HepG2 (cell line): ENCODE results near the gene STRN4. TPM values are rescaled to one million over a fixed set of nuclear protein-coding genes. Genes with fewer than 3 reads are reported as not detected.

Source experiments
- ATAC-seq: fragments of 200-7000 bp; cut with Tn5 transposase; 3 replicates; pipeline ENCODE4 v1.9.1; 2020; ENCODE audit warnings: mild to moderate bottlenecking, moderate library complexity
- BruUV-seq: library from RNA; stranded (reverse); fragments of 400-500 nt; replicated peaks from 2 replicates; lab custom pipeline; 2021; lab: Mats Ljungman, UMichigan
- CTCF ChIA-PET: fragments of 300-600 bp; formaldehyde crosslinking; extraction: SDS; loops from one replicate; lab custom pipeline; 2021; ENCODE audit warnings: low total read pairs, inconsistent platforms, low intra/inter-chr PET ratio; lab: Yijun Ruan, JAX
- POLR2A ChIA-PET: fragments of 350-600 bp; sonication (Branson Sonifier 250); formaldehyde crosslinking; loops from one replicate; lab custom pipeline; 2020; ENCODE audit warnings: antibody characterized with exemption, inconsistent platforms; lab: Yijun Ruan, JAX
- DNase-seq: peaks from one replicate; pipeline ENCODE4 v3.0.0-alpha.2; 2015; ENCODE audit warnings: low spot score
- FAIRE-seq: peaks from 3 replicates; lab custom pipeline; 2011; peaks lifted over from hg19 to GRCh38; lab: Jason Lieb, UNC
- H2AFZ ChIP-seq: one replicate; pipeline ENCODE4 v1.6.1; 2011; ENCODE audit warnings: low read length, inconsistent platforms
- H3K27ac ChIP-seq: fragments of 300-600 bp; 3 replicates; pipeline ENCODE4 v1.8.0; 2011; ENCODE audit warnings: mixed run types, mild to moderate bottlenecking, mixed read lengths, low read length, inconsistent platforms; ENCODE audit not compliant: insufficient read depth; ENCODE audit errors: extremely low read length
- H3K27me3 ChIP-seq, 2 experiments: fragments of 200-600 bp in 1 of 2; 2 replicates in 1 of 2; 3 replicates in 1 of 2; pipeline versions ENCODE4 v1.6.0 to v1.8.0; 2011; ENCODE audit warnings: low read length in 2 of 2, mild to moderate bottlenecking in 2 of 2, moderate library complexity in 2 of 2, inconsistent platforms in 1 of 2; ENCODE audit not compliant: insufficient read depth in 2 of 2, control insufficient read depth in 1 of 2
- H3K36me3 ChIP-seq, 2 experiments: fragments of 200-600 bp in 1 of 2; replicated peaks in 1 of 2; 2 replicates in 1 of 2; 3 replicates in 1 of 2; pipeline versions ENCODE4 v1.5.1 to v1.8.0; 2011; ENCODE audit warnings: low read length in 2 of 2, inconsistent platforms in 1 of 2; ENCODE audit not compliant: insufficient read depth in 2 of 2, control insufficient read depth in 1 of 2
- H3K4me1 ChIP-seq: 2 replicates; pipeline ENCODE4 v1.5.1; 2012; ENCODE audit warnings: low read length, inconsistent platforms; ENCODE audit not compliant: insufficient read depth
- H3K4me2 ChIP-seq: 2 replicates; pipeline ENCODE4 v1.6.0; 2011; ENCODE audit warnings: low read depth, low read length, inconsistent platforms
- H3K4me3 ChIP-seq, 3 experiments: fragments of 200-600 bp in 1 of 3; sonication (generic), shearing (Covaris generic) in 1 of 3; replicated peaks in 1 of 3; 2 replicates each; pipeline ENCODE4 v1.5.1; 2011 to 2016; ENCODE audit warnings: low read length in 3 of 3, inconsistent platforms in 2 of 3, low read depth in 2 of 3, mild to moderate bottlenecking in 2 of 3, control low read depth in 1 of 3, mixed read lengths in 1 of 3; ENCODE audit not compliant: insufficient read depth in 1 of 3
- H3K79me2 ChIP-seq: one replicate; pipeline ENCODE4 v1.6.1; 2011; ENCODE audit warnings: low read length, inconsistent platforms; ENCODE audit not compliant: insufficient read depth
- H3K9ac ChIP-seq: 2 replicates; pipeline ENCODE4 v1.6.0; 2011; ENCODE audit warnings: mild to moderate bottlenecking, low read depth, low read length, inconsistent platforms; ENCODE audit not compliant: insufficient read depth
- H3K9me3 ChIP-seq: 2 replicates; pipeline ENCODE4 v1.5.1; 2012; ENCODE audit warnings: mild to moderate bottlenecking, low read length
- H4K20me1 ChIP-seq: 2 replicates; pipeline ENCODE4 v1.6.0; 2011; ENCODE audit warnings: inconsistent platforms, mild to moderate bottlenecking, low read length, moderate library complexity; ENCODE audit not compliant: insufficient read depth
- FIP1L1 ChIP-seq: fragments of 200-400 bp; formaldehyde crosslinking; IDR thresholded peaks from 2 replicates; pipeline ENCODE4 v1.6.1; 2018; ENCODE audit warnings: low read depth, mild to moderate bottlenecking, low read length, moderate library complexity, borderline replicate concordance; ENCODE audit not compliant: insufficient read depth
- HMG20A ChIP-seq: IDR thresholded peaks from 2 replicates; pipeline ENCODE4 v1.6.1; 2016; ENCODE audit warnings: borderline replicate concordance
- SYNCRIP ChIP-seq: fragments of 200-400 bp; formaldehyde crosslinking; IDR thresholded peaks from 2 replicates; pipeline ENCODE4 v1.6.1; 2018; ENCODE audit warnings: mild to moderate bottlenecking, low read depth, low read length; ENCODE audit not compliant: insufficient read depth
- ZNF496 ChIP-seq: sonication (generic); formaldehyde crosslinking; IDR thresholded peaks from 2 replicates; pipeline ENCODE4 v1.8.1; 2023; ENCODE audit warnings: mild to moderate bottlenecking, moderate library complexity, missing genetic modification reagents; ENCODE audit not compliant: insufficient replicate concordance
- WGBS: methylation state at CpG from one replicate; pipeline ENCODE4 v1.1.6; 2017; ENCODE audit warnings: low lambda C conversion rate; 5-methylcytosine and 5-hydroxymethylcytosine counted together
- in situ Hi-C: cut with HindIII; loops from 2 replicates; pipeline ENCODE4 v1.10.0; 2017; ENCODE audit warnings: low pct_unique_long_range_greater_than_20kb; ENCODE audit not compliant: extremely low pct_ligation_motif_present
- intact Hi-C: fragments of 100-400 bp; cut with micrococcal nuclease; formaldehyde crosslinking; loops from one replicate; pipeline ENCODE4 v1.10.0; 2022; ENCODE audit not compliant: unreplicated experiment
- polyA plus RNA-seq, 8 experiments: library from polyadenylated mRNA; depleted of rRNA in 3 of 8; stranded (reverse) in 7 of 8; unstranded in 1 of 8; fragments of >200 nt; fragmentation: Illumina TruSeq in 4 of 8; extraction: Trizol in 4 of 8; gene quantifications; 2 replicates each; pipeline versions ENCODE4 v1.2.1 to v1.2.3, GENCODE V29; 2011 to 2016; ENCODE audit warnings: low read depth in 4 of 8, missing spikeins in 1 of 8, mixed read lengths in 1 of 8; ENCODE audit not compliant: insufficient read depth in 1 of 8
- total RNA-seq, 5 experiments: library from RNA; depleted of rRNA; stranded (reverse); fragments of >200 nt; fragmentation: Illumina TruSeq; extraction: Trizol; gene quantifications; 2 replicates each; pipeline ENCODE4 v1.2.3, GENCODE V29; 2016; ENCODE audit warnings: low read depth in 1 of 5
- TF ChIP-seq, protein P1 (sequence below): IDR thresholded peaks from 2 replicates; pipeline ENCODE4 v1.6.1; 2018; ENCODE audit warnings: missing genetic modification reagents
- TF ChIP-seq, protein P2 (sequence below): sonication (generic); formaldehyde crosslinking; IDR thresholded peaks from 2 replicates; pipeline ENCODE4 v1.4.0; 2020; ENCODE audit warnings: missing genetic modification reagents, borderline replicate concordance
- TF ChIP-seq, protein P3 (sequence below): sonication (generic); formaldehyde crosslinking; conservative IDR thresholded peaks from 2 replicates; pipeline ENCODE4 v1.5.0; 2020; ENCODE audit warnings: missing genetic modification reagents
- TF ChIP-seq, protein P4 (sequence below): sonication (generic); formaldehyde crosslinking; IDR thresholded peaks from 2 replicates; pipeline ENCODE4 v1.5.0; 2020; ENCODE audit warnings: missing genetic modification reagents, mild to moderate bottlenecking, borderline replicate concordance
- TF ChIP-seq, protein P5 (sequence below), 2 experiments: sonication (generic) in 1 of 2; formaldehyde crosslinking in 1 of 2; IDR thresholded peaks; 2 replicates each; pipeline versions ENCODE4 v1.6.1 to v1.9.0; 2014 to 2022; ENCODE audit warnings: antibody characterized with exemption in 1 of 2, borderline replicate concordance in 1 of 2, inconsistent platforms in 1 of 2, low read depth in 1 of 2, missing genetic modification reagents in 1 of 2

Gene STRN4
- total and polyA plus RNA-seq, 2 of the 13 experiments (the other 11 are each of a cell fraction or from before 2014, with no cell fraction given), result 43.1 to 57.3 TPM

DNA sequence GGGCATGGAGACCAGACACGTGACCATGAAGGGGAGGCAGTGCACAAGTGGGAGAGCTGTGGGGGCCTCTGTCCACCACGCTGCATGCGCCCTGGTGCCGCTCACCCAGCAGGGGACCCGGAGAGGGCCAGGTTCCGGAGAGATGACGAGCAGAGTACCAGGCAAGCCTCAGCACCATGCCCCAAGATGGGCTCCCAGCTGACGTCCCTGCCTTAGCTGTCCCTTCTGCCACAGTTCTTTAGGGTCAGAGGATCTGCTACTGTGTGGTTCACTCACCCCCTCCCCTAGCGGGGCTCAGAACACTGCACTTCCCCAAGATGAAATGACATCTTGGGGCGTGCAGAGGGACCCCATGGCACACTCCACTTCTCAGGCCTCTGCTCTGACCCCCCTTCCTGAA lies 19.7 kb downstream of the STRN4 start:
- no peak for DNase-seq
- H3K9me3 ChIP-seq, result no peaks in the 10 kb centered on the region
- H2AFZ ChIP-seq, result no peak overlapping the region
- in situ Hi-C loops (no loop called here), intact Hi-C loops (no loop called here)
- peaks cover 13% of the 10 kb centered on the region; the same call in 1 of the 2 replicates for H4K20me1 ChIP-seq
- no peak for ATAC-seq
- no peak for FAIRE-seq
- no peaks in the 10 kb centered on the region for H3K79me2 ChIP-seq
- CTCF ChIA-PET, result no interaction called here
- WGBS, result over 99% methylated on average over 8 of the region's 10 CpGs
- peaks cover 55 to 94% of the 10 kb centered on the region in 2 experiments for H3K36me3 ChIP-seq
- H3K27me3 ChIP-seq, result no peaks in the 10 kb centered on the region
- BruUV-seq, result no TSS peak
- H3K9ac ChIP-seq, result no peak overlapping the region
- POLR2A ChIA-PET, result no interaction called here
- H3K4me2 ChIP-seq, result no peak overlapping the region
- no peak overlapping the region for H3K27ac ChIP-seq
- peaks cover 8% of the 10 kb centered on the region for H3K4me1 ChIP-seq
- no peak overlapping the region for H3K4me3 ChIP-seq
- TF ChIP-seq, protein P1, sequence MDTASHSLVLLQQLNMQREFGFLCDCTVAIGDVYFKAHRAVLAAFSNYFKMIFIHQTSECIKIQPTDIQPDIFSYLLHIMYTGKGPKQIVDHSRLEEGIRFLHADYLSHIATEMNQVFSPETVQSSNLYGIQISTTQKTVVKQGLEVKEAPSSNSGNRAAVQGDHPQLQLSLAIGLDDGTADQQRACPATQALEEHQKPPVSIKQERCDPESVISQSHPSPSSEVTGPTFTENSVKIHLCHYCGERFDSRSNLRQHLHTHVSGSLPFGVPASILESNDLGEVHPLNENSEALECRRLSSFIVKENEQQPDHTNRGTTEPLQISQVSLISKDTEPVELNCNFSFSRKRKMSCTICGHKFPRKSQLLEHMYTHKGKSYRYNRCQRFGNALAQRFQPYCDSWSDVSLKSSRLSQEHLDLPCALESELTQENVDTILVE (CRISPR knock-in tag), result no peak
- no peak for TF ChIP-seq SYNCRIP
- TF ChIP-seq, protein P2, sequence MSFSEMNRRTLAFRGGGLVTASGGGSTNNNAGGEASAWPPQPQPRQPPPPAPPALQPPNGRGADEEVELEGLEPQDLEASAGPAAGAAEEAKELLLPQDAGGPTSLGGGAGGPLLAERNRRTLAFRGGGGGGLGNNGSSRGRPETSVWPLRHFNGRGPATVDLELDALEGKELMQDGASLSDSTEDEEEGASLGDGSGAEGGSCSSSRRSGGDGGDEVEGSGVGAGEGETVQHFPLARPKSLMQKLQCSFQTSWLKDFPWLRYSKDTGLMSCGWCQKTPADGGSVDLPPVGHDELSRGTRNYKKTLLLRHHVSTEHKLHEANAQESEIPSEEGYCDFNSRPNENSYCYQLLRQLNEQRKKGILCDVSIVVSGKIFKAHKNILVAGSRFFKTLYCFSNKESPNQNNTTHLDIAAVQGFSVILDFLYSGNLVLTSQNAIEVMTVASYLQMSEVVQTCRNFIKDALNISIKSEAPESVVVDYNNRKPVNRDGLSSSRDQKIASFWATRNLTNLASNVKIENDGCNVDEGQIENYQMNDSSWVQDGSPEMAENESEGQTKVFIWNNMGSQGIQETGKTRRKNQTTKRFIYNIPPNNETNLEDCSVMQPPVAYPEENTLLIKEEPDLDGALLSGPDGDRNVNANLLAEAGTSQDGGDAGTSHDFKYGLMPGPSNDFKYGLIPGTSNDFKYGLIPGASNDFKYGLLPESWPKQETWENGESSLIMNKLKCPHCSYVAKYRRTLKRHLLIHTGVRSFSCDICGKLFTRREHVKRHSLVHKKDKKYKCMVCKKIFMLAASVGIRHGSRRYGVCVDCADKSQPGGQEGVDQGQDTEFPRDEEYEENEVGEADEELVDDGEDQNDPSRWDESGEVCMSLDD (CRISPR knock-in tag), result no peak
- no peak for TF ChIP-seq HMG20A (CRISPR knock-in tag)
- TF ChIP-seq ZNF496 (CRISPR knock-in tag), result no peak
- TF ChIP-seq, protein P3, sequence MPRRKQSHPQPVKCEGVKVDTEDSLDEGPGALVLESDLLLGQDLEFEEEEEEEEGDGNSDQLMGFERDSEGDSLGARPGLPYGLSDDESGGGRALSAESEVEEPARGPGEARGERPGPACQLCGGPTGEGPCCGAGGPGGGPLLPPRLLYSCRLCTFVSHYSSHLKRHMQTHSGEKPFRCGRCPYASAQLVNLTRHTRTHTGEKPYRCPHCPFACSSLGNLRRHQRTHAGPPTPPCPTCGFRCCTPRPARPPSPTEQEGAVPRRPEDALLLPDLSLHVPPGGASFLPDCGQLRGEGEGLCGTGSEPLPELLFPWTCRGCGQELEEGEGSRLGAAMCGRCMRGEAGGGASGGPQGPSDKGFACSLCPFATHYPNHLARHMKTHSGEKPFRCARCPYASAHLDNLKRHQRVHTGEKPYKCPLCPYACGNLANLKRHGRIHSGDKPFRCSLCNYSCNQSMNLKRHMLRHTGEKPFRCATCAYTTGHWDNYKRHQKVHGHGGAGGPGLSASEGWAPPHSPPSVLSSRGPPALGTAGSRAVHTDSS (CRISPR knock-in tag), result no peak
- TF ChIP-seq, protein P4, sequence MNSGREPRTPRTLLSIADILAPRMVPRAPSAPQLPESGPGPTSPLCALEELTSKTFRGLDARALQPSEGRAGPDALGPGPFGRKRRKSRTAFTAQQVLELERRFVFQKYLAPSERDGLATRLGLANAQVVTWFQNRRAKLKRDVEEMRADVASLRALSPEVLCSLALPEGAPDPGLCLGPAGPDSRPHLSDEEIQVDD (CRISPR knock-in tag), result no peak
- TF ChIP-seq, protein P5, sequence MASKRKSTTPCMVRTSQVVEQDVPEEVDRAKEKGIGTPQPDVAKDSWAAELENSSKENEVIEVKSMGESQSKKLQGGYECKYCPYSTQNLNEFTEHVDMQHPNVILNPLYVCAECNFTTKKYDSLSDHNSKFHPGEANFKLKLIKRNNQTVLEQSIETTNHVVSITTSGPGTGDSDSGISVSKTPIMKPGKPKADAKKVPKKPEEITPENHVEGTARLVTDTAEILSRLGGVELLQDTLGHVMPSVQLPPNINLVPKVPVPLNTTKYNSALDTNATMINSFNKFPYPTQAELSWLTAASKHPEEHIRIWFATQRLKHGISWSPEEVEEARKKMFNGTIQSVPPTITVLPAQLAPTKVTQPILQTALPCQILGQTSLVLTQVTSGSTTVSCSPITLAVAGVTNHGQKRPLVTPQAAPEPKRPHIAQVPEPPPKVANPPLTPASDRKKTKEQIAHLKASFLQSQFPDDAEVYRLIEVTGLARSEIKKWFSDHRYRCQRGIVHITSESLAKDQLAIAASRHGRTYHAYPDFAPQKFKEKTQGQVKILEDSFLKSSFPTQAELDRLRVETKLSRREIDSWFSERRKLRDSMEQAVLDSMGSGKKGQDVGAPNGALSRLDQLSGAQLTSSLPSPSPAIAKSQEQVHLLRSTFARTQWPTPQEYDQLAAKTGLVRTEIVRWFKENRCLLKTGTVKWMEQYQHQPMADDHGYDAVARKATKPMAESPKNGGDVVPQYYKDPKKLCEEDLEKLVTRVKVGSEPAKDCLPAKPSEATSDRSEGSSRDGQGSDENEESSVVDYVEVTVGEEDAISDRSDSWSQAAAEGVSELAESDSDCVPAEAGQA (IDR thresholded peaks at IDR 0.05; ENCODE audit: low read depth), result no peak
- TF ChIP-seq, protein P5 (CRISPR knock-in tag; IDR thresholded peaks at IDR 0.05; ENCODE audit: borderline replicate concordance), result no peak
- no peak for TF ChIP-seq FIP1L1
